SH-SY5Y (cell line): ENCODE measurements around the gene CARS1.

Experiments used
- GATA2 ChIP-seq: IDR thresholded peaks from 2 replicates; pipeline ENCODE4 v1.6.1; 2011; ENCODE audit warnings: mild to moderate bottlenecking, low read depth, low read length
- GATA3 ChIP-seq: IDR thresholded peaks from 2 replicates; pipeline ENCODE4 v1.6.1; 2011; ENCODE audit warnings: low read depth, mild to moderate bottlenecking, low read length, moderate library complexity

The CARS1 gene

DNA sequence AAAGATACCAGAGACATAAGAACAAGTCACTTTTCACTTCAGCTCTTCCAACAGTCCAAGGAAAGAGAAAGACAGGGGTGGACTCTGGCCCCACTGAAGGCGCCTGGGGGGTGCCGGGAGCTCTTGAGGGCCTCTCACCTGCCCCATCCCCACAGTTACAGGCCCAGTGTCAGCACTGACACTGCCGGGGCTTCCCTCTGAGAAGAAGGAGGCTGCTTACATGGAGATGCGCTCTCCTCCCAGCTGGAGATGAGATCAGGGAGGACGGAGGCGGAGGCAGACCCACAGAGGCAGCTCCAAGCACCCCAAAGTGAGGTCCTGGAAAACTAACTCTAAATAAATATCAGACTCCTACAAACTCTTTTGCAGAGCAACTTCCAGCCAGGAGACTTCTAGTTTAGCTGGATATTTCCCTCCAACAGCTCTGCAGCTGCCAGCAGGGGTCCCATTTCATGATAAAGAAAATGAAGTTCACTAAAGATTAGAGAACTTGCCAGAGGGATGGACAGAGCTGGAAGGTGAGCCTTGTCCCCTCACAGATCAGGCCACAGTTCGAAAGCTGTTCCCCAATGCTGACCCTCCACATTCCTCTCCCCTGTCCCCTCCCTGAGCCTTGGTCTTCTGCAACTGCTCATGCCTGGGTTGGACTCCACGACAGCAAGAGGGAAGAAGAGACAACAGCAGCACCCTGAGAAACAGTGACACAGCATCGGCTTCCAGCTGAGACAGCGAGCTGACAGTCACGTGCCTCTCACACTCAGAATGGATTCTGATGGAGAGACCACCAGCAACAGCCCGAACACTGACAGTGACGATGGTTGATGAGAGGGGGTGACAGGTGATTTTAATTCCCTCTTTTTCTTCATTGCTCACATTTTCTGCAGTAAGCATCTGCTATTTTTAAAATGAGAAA, 5.8 kb downstream of the CARS1 start:
- no peak for TF ChIP-seq GATA2
- TF ChIP-seq GATA3 = no peak

DNA sequence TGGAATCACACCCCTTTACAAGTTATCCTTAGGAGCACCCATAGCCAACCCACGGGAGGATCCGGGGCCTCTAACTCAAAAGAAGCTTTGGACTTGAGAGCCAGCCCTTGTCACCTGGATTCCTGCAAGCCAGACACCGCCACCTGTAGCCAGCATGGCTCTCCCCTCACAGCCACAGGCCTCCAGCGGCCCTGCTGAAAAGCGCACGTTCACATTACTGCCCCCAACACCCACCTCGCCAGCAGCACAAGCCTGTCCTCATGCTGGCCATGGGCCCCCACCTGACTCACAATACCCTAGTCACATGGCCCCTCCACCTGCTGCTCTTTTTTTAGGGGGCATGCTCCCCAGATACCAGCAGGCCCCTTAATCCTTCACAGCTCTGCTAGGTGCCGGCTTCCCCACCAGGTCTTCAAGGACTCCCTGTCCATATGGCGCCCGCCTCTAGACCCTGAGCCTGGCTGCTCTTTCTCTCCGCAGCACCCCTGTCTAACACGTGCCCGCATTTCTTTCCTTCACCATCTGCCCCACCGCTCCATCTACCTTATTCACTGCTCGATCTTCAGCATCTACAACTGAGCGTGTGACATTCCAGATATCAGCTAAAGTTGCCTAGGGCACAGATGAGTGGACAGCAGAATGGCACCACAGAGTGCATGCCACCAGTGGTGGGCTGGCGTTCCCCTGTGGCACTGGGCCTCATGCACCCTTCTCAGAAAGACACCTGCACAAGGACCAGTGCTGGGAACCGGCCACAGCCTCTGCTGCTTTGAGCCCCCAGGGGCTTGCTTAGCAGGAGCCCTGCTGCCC, 6.6 kb downstream of the CARS1 start:
- TF ChIP-seq GATA3 (no peak), GATA2 (no peak)

- TF ChIP-seq GATA2 (no peak), GATA3 (no peak)
Measured at GRCh38 chr11:3049430-3050243, 7.6 kb downstream of the CARS1 start.

DNA sequence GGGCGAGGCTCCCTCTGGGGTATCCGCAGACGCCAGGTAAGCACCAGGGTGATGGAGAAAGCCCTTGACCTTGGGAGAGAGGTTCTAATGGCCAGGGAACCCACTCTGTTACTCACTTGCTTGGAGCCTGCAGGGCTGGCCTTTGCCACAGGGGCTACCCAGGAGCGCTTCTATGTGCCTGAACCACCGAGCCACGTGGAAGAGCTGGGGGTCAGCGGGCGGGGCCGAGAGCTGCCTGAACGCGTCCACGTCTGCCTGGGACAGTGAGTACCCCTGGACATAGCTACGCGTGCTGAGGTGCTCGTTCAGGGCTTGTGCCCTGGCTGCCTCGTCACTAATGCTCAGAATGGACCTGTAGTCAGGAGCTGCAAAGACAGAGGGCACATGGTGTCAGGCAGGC, 9.6 kb downstream of the CARS1 start:
- TF ChIP-seq GATA2 = no peak
- no peak for TF ChIP-seq GATA3

DNA sequence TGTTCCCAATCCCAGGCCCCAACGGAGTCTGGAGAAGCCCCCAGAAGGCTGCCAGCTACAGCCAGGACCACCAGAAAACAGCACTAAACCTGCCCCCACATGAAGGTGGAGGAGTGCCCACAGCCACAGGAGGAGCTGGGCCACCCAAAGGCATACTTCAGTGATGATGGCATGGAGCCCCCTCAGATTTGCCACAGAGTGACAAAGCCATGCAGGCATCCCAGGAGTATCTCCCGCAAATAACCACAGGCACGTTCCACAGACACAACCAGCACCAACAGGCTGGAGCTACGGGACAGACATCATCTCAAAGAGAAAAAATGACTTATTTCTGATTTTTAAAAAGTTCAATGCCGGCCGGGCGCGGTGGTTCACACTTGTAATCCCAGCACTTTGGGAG, 10.6 kb downstream of the CARS1 start:
- TF ChIP-seq GATA3 (no peak), GATA2 (no peak)

DNA sequence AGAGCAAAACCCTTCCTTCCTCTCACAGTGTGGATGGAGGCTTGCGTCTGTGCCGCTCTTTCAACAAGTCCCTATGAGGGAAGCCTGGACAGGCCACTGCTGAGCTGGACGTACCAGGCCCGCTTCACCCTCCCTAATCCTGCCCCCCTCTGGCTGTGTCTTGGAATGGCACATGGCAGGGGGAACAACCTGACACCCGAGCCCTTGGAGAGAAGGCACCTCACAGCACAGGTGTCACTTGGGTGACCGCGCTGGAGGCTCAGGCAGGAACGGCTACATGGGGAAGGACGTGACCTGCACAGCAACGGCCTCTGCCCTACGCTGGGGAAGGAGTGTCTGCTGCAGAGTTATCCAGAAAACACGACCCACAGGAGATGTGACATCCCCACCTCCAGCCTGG, 11.0 kb downstream of the CARS1 start:
- no peak for TF ChIP-seq GATA3
- TF ChIP-seq GATA2 = no peak

- TF ChIP-seq GATA3 (no peak), GATA2 (no peak)
Measured at GRCh38 chr11:3044915-3045314, 12.3 kb downstream of the CARS1 start.

- TF ChIP-seq GATA2 (no peak), GATA3 (no peak)
Measured at GRCh38 chr11:3044004-3044403, 13.2 kb downstream of the CARS1 start.

- TF ChIP-seq GATA2 (no peak), GATA3 (no peak)
Measured at GRCh38 chr11:3043315-3043871, 13.8 kb downstream of the CARS1 start.

- no peak for TF ChIP-seq GATA2
- TF ChIP-seq GATA3 = no peak
Measured at GRCh38 chr11:3042496-3043314, 14.5 kb downstream of the CARS1 start.

GRCh38 chr11:3041699-3042441, 15.4 kb downstream of the CARS1 start:
- TF ChIP-seq GATA2 (no peak), GATA3 (no peak)

DNA sequence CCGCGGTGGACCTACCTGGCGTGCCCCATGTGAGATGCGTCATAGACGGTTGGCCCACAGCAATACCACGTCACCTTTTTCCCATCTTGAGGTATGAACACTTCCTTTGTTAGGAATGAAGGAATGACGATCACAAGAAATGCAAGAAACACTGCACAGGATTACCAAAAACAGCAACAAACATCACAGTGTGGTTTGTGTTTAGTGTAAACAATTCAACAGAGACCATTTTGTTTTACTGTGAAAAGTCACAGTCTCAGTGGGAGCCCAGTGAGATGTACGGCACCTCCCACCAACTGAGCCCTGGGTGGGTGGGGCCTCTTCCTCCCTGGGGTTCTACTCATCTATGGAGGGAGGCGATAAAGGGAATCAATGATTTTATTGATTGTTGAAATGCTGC, 16.3 kb downstream of the CARS1 start:
- TF ChIP-seq GATA3 (no peak), GATA2 (no peak)

DNA sequence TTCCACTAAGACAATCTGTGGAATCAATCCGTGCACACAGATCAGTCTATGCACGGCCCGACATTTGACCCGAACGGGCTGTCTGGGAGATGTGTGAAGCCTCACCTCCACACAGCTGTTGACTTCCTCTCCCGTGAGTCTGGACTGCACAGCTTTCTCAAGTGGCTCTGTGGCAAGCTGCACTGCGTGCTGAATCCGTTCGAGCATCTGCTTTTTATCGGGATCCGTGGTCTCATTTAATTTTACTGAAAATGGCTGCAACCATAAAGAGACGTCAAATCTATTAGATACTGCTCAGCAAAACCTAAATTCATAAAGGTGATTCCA, 19.3 kb downstream of the CARS1 start:
- TF ChIP-seq GATA3 (no peak), GATA2 (no peak)
